ENCODE results near the gene DERL3. TPM values are rescaled to one million over a fixed set of nuclear protein-coding genes. Genes with fewer than 3 reads are reported as not detected.
A peak's percentile ranks its signal among the peaks of the same experiment; 100 is the strongest.

Gene DERL3
- total RNA-seq, 6 experiments from 2014 or later, result 0.21 to 0.88 (median 0.40) TPM

- Mint-ChIP-seq H3K4me1 (ENCODE audit: low read depth) (peaks cover 24% of the 10 kb centered on the region), H3K36me3 (ENCODE audit: low read depth) (0 out of 2 replicates have a peak, but pooled peaks cover 4% of the 10 kb centered on the region), H3K27ac (no peak overlapping the region), H3K9me3 (no peaks in the 10 kb centered on the region), H3K27me3 (ENCODE audit: insufficient read depth) (no peaks in the 10 kb centered on the region), H3K4me3 (peak overlapping the region; percentile 84; the same call in 1 of the 2 replicates)
- no peak for DNase-seq
- TF ChIP-seq, protein P1, sequence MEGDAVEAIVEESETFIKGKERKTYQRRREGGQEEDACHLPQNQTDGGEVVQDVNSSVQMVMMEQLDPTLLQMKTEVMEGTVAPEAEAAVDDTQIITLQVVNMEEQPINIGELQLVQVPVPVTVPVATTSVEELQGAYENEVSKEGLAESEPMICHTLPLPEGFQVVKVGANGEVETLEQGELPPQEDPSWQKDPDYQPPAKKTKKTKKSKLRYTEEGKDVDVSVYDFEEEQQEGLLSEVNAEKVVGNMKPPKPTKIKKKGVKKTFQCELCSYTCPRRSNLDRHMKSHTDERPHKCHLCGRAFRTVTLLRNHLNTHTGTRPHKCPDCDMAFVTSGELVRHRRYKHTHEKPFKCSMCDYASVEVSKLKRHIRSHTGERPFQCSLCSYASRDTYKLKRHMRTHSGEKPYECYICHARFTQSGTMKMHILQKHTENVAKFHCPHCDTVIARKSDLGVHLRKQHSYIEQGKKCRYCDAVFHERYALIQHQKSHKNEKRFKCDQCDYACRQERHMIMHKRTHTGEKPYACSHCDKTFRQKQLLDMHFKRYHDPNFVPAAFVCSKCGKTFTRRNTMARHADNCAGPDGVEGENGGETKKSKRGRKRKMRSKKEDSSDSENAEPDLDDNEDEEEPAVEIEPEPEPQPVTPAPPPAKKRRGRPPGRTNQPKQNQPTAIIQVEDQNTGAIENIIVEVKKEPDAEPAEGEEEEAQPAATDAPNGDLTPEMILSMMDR (IDR thresholded peaks at IDR 0.05), result no peak
Measured at GRCh38 chr22:23859201-23859600, 20.4 kb upstream of the DERL3 start.

- no peaks in the 10 kb centered on the region for H3K9me3 Mint-ChIP-seq
- H3K36me3 Mint-ChIP-seq (ENCODE audit: low read depth), result no peaks in the 10 kb centered on the region
- peaks cover 24% of the 10 kb centered on the region for H3K4me1 Mint-ChIP-seq (ENCODE audit: low read depth)
- peak overlapping the region; percentile 84 for H3K4me3 Mint-ChIP-seq
- TF ChIP-seq, protein P1 (IDR thresholded peaks at IDR 0.05), result no peak
- H3K27ac Mint-ChIP-seq, result peak overlapping the region; percentile 82; the same call in 1 of the 2 replicates
- DNase-seq, result no peak
- H3K27me3 Mint-ChIP-seq (ENCODE audit: insufficient read depth), result peaks cover under 1% of the 10 kb centered on the region; the same call in 1 of the 2 replicates
Measured at GRCh38 chr22:23858484-23858815, 19.6 kb upstream of the DERL3 start.

GRCh38 chr22:23857606-23858483 is 19.0 kb upstream of the DERL3 start, which contains the start of gene SLC2A11:
TSS of gene SLC2A11 (plus strand) at chr22:23857875. CDS start at chr22:23858000, 125 bp downstream.
- Mint-ChIP-seq H3K27ac (peak within 1 kb of the TSS; percentile 82), H3K4me1 (ENCODE audit: low read depth) (peaks cover 24% of the 10 kb centered on the region), H3K4me3 (peak within 1 kb of the TSS; percentile 84), H3K27me3 (ENCODE audit: insufficient read depth) (peaks cover 2% of the 10 kb centered on the region; the same call in 1 of the 2 replicates), H3K36me3 (ENCODE audit: low read depth) (no peaks in the 10 kb centered on the region), H3K9me3 (no peaks in the 10 kb centered on the region)
- TF ChIP-seq, protein P1 (IDR thresholded peaks at IDR 0.05), result peak; percentile 44
- peak; percentile 96 for DNase-seq

DNA sequence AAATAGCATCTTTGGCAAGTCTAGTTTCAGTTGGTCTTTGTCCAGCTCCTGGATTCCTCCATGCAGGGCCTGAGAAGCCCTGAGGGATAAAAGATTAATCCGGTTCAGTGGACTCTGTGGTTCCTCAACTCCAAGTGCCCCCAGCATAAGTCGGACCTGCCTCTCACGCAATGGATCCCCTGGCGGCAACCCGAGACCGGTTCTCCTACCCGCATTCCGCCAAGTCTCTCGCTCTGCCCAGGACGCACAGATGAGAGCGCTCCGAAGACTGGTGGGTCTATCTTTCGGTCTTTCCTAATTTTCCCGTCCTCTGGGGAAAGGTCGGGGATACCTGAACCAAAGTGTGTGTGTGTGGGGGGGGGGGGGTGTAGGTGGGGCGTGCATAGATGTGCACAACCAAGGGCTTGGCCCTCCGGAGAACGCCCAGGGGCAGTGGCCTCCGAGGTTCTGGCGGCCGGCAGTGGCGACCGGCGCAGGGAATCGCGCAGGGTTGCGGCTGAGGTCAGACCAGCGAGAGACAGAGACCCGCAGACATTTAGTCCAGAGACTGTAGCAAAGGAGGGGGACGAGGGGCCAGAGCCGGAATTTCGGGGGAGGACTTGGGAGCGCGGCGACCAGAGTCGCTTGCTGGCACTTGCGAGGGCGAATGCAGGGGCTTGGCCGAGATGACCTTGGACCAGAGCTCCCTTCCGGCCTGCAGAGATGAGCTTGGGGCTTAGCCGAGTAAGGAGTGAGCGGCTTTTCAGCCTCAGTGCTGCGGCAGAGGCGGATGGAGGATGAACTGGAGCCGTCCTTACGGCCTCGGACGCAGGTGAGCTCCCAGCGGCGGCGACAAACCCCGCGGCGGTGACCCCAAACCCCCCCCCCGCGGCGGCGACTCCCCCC is 18.2 kb upstream of the DERL3 start:
- Mint-ChIP-seq H3K4me1 (ENCODE audit: low read depth) (peaks cover 24% of the 10 kb centered on the region), H3K27ac (peak overlapping the region; percentile 82), H3K36me3 (ENCODE audit: low read depth) (no peaks in the 10 kb centered on the region), H3K4me3 (peak overlapping the region; percentile 84), H3K27me3 (ENCODE audit: insufficient read depth) (peaks cover 2% of the 10 kb centered on the region; the same call in 1 of the 2 replicates), H3K9me3 (no peaks in the 10 kb centered on the region)
- DNase-seq, result peak; percentile 68
- TF ChIP-seq, protein P1 (IDR thresholded peaks at IDR 0.05), result no peak

DNA sequence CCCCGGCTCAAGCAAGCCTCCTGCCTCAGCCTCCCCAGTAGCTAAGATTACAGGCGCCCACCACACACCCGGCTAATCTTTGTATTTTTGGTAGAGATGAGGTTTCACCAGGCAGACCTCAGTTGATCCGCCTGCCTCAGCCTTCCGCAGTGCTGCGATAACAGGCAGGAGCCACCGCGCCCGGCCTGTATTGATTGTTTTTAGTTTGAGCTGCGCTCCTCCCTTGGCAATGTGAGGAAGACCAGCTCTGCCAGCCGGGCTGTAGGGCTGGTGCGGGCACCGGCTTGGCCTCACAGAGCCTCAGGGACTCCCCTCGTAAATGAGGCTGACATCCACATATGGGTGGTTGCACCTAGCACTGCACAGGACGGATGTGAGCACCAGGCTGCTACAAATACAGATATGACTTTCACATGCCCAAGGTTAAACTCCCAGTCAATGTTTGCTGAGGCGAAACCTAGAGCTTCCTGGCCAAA is 11.4 kb upstream of the DERL3 start:
- TF ChIP-seq, protein P1 (IDR thresholded peaks at IDR 0.05), result no peak
- no peak for DNase-seq
- H3K4me1 Mint-ChIP-seq (ENCODE audit: low read depth), result peaks cover 16% of the 10 kb centered on the region
- no peaks in the 10 kb centered on the region for H3K36me3 Mint-ChIP-seq (ENCODE audit: low read depth)
- peaks cover 2% of the 10 kb centered on the region for H3K27me3 Mint-ChIP-seq (ENCODE audit: insufficient read depth)
- no peak overlapping the region for H3K27ac Mint-ChIP-seq
- no peak overlapping the region for H3K4me3 Mint-ChIP-seq
- no peaks in the 10 kb centered on the region for H3K9me3 Mint-ChIP-seq
